ENCODE results near the gene ROPN1L.

- no peak for TF ChIP-seq CTCF (IDR thresholded peaks at IDR 0.05)
- no peak for TF ChIP-seq POLR2AphosphoS5 (IDR thresholded peaks at IDR 0.05)
- no peak for TF ChIP-seq POLR2A (IDR thresholded peaks at IDR 0.05)
- TF ChIP-seq EP300 (IDR thresholded peaks at IDR 0.05): no peak
Measured at GRCh38 chr5:10488144-10488543, 46.5 kb downstream of the ROPN1L start.
